Prostate gland (tissue), 2 donors: Measurements from ENCODE around the gene ARHGEF17.

Experiments
- CTCF ChIP-seq, 4 experiments: fragments of 200-600 bp in 2 of 4; fragments of 450-650 bp in 2 of 4; sonication (generic) in 2 of 4; IDR thresholded peaks; 1 replicate in 3 of 4; 2 replicates in 1 of 4; pipeline ENCODE4 v1.5.1; 2016 to 2019; ENCODE audit warnings: antibody characterized with exemption in 4 of 4, mild to moderate bottlenecking in 2 of 4, moderate library complexity in 2 of 4
- POLR2A ChIP-seq: fragments of 450-650 bp; IDR thresholded peaks from one replicate; pipeline ENCODE4 v1.6.1; 2016; ENCODE audit warnings: antibody characterized with exemption, mild to moderate bottlenecking

GRCh38 chr11:73404506-73405145 is 96.5 kb downstream of the ARHGEF17 start:
- no peak for TF ChIP-seq POLR2A
- TF ChIP-seq CTCF (IDR thresholded peaks at IDR 0.05): no peak
